T-helper 1 cell treated with Interleukin-12 subunit alpha and Interleukin-12 subunit beta and Interleukin-4 antibody, amounts not matched to agents 30 ng/mL and 1 ng/mL, for 36 hours (primary cell): ENCODE data around the gene ATG9A. TPM values are rescaled to one million over a fixed set of nuclear protein-coding genes. Genes with fewer than 3 reads are reported as not detected.

Experiments used
- intact Hi-C: fragments of 100-400 bp; cut with micrococcal nuclease; formaldehyde crosslinking; loops from one replicate; pipeline ENCODE4 v1.15.1; 2024
- total RNA-seq: library from RNA; stranded (reverse); gene quantifications from 2 replicates; pipeline ENCODE4 v1.2.3, GENCODE V29; 2022

Gene ATG9A
- total RNA-seq, 1 donor from 2014 or later = 63.0 TPM

GRCh38 chr2:219225350-219225749, 4.1 kb downstream of the ATG9A start:
- intact Hi-C loops = loop anchor here (5.0 kb wide), 3 partner anchors 317 to 1008 kb away; partner anchors contain the start of genes ARPC2, CHPF, STK11IP and TMEM198

GRCh38 chr2:219223831-219224610, 5.4 kb downstream of the ATG9A start:
- intact Hi-C loops = no loop called here

- intact Hi-C loops = no loop called here
Measured at GRCh38 chr2:219221957-219222518, 7.4 kb downstream of the ATG9A start.

- intact Hi-C loops = no loop called here
Measured at GRCh38 chr2:219220652-219221402, 8.6 kb downstream of the ATG9A start.

- intact Hi-C loops = loop anchor here (1.0 to 2.0 kb wide), 9 partner anchors 9 to 323 kb away; partner anchors contain the start of genes ANKZF1, ATG9A, CNPPD1 and GLB1L
Measured at GRCh38 chr2:219219784-219220532, 9.5 kb downstream of the ATG9A start.

DNA sequence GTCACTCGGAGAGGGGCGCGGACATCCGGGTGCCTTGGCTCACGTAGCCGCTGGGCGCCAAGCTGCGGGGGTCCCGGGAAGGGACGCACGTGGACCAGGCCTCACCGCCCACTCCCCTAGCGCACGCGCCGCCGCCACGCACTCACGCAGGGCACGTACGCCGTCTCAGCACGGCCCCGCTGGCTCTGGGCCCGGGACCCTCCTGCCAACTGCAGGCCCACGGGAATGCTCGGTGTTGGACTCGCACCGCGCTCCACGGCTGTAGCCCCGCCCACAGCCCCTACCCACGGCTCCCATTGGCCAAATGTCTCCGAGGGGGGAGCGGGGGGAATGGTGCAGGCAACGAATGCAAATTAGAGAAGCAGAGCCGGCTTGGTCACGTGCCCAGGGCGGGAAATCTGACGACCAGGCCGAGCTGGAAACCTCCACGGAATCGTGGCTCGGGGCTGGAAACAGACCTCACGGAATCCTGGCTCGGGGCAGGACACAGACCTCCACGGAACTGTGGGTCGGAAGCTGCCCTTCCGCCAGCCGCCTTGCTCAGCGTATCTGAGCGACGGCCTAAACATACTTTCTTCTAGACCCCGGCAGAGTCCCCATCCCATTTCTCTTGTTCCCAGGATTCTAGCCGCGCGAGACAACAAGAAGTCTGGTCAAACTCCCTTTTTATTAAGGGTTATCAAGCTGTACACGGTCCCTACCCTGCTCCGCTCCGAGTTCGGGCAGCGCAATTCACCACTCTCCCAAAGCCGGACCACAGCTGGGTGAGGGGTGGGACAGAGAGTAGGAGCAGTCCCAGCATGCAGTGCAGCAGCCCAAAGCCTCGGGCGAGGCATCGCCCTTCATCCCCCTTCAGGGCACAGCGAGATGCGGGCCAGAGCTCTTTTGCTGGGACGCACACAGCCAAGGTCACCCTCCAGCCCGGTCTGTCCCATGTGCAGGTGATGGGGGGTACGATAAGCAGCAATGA, 10.4 kb downstream of the ATG9A start, which contains the start of gene ABCB6:
ABCB6 (minus strand) TSS at position 227 of the 970 bp plus-strand sequence. CDS start 285 bp downstream, outside the sequence.
- intact Hi-C loops = loop anchor here (1.0 to 2.0 kb wide), 10 partner anchors 10 to 322 kb away; partner anchors contain the start of genes ANKZF1, ATG9A, CNPPD1 and DNAJB2

DNA sequence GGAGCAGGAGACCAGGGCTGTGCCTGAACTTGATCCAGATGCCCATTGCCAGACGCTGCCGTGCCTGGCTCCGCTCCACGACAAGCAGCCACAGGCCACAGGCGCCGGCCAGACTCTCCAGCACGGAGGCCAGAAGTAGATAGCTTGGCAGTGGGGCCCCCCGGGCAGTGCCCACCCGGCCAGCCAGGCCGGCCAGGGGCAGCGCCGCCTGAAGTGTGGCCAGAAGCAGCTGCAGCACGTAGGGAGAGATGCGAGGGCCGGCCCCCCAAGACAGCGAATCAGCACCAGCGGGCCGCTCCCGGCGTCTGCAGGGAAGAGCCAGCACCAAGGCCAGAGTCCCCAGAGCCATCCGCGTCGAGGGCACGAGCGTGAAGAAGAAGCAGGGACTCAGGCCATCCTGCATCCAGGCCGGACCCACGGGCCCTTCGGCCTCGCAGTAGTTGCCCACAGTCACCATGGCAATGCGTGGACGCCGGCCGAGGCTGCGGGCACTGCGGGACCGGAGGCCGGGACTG, 11.2 kb downstream of the ATG9A start:
- intact Hi-C loops = loop anchor here (1.0 to 2.0 kb wide), 5 partner anchors 41 to 321 kb away; partner anchors contain the start of genes CNPPD1, DNAJB2, GMPPA and NHEJ1

DNA sequence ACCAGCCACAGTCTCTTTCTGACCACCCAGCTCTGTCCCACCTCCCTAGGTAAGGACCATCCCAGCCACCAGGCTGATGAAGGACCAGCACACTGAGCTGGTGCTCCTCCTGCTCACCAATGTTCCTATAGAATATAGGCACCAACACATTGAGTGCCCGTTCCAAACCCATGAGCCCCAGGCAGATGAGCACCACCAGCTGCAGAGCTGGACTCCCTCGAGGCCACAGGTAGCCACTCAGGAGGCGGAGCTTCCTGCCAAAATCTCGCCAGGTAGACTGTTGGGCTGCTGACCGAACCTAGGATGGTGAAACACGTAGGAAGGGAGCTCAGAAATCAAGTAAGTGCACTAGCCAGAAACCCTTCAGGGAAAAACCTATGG, 12.9 kb downstream of the ATG9A start:
- intact Hi-C loops = no loop called here

DNA sequence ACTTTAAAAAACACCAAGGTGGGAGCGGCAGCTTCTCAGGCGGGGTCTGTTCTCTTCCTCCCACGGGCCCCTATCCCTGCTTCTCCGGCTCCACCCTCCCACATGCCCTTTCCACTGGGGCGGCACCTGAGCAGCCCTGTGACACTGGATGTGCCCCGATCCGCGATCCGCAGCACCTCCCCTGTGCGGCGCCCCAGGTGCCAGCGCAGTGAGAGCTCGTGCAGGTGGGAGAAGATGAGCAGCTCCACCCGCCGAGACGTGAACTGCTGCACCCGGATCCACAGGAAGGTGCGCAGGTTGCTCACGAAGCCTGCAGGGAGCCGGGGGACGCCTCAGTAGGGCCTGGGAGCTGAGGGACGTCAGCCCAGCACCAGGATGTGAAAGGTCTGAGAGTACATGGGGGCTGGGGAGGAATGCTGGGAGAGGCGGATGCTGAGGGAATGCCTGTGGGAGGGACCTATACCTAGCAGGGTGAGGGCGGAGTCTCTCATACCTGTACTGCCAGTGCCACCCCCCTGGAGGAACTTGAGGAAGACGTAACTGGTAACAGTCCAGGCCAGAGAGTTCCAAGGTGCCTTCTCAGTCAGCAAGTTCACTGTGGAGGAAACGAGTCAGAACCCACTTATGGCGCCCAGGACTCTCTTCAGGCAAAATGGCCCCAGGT, 13.4 kb downstream of the ATG9A start:
- intact Hi-C loops = no loop called here

GRCh38 chr2:219214786-219215185, 14.7 kb downstream of the ATG9A start:
- intact Hi-C loops = no loop called here

DNA sequence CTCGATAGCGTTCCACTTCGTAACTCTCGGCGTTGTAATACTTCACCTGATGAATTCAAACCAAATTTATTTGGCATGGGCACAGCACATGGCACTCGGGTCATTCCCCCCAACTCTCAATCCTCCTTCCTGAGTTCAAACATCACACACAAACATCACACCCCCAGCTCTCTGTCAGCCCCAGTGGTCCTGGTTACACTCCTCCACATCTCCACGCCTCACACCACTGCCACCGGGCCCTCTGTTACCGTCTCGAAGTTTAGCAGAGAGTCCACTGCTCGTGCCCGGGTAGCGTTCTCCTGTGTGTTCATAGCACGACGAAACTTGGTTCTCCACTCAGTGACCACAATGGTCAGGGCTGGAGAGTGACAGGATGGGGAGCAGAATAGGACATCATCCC, 15.3 kb downstream of the ATG9A start:
- intact Hi-C loops = no loop called here

DNA sequence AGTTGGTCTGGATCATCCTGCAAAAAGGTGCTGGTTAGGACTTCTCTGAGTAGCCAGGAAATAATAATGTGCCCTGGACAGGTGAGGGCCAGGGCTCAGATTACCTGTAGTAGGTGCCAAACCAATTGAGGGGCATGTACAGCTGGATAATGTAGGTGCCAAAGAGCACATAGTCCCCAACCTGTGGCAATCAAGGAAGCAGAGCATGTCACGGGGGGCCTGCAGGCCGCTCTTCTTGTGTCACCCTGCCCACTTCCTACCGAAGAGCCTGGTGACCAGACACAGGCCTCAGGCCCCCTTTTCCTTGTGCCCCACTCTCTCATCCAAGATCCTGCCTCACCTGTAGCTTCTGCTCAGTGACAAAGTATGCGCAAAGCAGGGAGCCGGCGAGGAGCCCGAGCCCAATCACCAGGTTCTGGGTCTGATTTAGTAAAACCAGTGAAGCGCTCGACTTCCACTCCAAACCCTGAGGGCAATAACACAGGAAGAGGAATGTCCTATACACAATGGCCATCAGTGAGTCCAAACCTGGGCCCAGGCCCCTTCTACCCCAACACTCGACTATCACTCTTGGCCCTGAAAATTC, 15.9 kb downstream of the ATG9A start:
- intact Hi-C loops = no loop called here

GRCh38 chr2:219213026-219213415, 16.4 kb downstream of the ATG9A start:
- intact Hi-C loops = no loop called here

- intact Hi-C loops = loop anchor here (1.0 kb wide), 5 partner anchors 34 to 153 kb away; partner anchors contain the start of genes DNAJB2 and NHEJ1
Measured at GRCh38 chr2:219210886-219211362, 18.5 kb downstream of the ATG9A start.

DNA sequence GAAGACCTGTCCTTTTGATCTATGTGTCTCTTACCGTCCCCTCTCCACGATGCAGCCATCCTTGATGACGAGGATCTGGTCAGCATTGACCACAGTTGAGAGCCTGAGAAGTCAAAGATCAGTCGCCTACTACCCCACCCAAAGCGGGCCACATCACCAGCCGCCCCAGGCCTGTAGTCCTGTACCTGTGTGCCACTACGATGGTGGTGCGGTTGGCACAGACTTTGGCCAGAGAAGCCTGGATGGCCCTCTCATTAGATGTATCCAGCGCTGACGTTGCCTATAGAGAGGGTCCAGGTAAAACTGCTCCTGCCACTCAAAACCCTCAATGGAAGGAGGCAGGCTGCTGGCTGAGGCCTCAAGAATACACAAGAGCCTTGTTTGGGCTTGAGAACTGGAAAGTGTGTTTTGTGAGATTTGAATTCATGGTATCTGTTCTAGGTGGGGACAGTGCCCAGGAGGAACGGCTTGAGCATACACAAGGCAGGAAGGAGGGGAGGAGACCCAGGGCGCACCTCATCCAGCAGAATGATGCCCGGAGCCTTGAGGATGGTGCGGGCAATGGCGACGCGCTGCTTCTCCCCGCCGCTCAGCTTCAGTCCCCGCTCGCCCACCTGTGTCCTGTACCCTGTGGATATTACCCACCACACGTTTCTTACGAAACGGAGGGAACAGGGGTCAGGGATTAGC, 19.1 kb downstream of the ATG9A start:
- intact Hi-C loops = no loop called here

GRCh38 chr2:219209236-219210195, 19.9 kb downstream of the ATG9A start:
- intact Hi-C loops = loop anchor here (5.0 kb wide), 2 partner anchors 333 to 497 kb away; partner anchors contain the start of genes CHPF, TMEM198 and TTLL4
